ENCODE measurements around the gene CHRNA4. TPM values are rescaled to one million over a fixed set of nuclear protein-coding genes. Genes with fewer than 3 reads are reported as not detected.

Gene CHRNA4
- total and polyA plus RNA-seq, 10 of the 15 experiments (the other 5 are each of a cell fraction or from before 2014, with no cell fraction given), result 0.04 to 0.41 (median 0.06) TPM; not detected in 5

DNA sequence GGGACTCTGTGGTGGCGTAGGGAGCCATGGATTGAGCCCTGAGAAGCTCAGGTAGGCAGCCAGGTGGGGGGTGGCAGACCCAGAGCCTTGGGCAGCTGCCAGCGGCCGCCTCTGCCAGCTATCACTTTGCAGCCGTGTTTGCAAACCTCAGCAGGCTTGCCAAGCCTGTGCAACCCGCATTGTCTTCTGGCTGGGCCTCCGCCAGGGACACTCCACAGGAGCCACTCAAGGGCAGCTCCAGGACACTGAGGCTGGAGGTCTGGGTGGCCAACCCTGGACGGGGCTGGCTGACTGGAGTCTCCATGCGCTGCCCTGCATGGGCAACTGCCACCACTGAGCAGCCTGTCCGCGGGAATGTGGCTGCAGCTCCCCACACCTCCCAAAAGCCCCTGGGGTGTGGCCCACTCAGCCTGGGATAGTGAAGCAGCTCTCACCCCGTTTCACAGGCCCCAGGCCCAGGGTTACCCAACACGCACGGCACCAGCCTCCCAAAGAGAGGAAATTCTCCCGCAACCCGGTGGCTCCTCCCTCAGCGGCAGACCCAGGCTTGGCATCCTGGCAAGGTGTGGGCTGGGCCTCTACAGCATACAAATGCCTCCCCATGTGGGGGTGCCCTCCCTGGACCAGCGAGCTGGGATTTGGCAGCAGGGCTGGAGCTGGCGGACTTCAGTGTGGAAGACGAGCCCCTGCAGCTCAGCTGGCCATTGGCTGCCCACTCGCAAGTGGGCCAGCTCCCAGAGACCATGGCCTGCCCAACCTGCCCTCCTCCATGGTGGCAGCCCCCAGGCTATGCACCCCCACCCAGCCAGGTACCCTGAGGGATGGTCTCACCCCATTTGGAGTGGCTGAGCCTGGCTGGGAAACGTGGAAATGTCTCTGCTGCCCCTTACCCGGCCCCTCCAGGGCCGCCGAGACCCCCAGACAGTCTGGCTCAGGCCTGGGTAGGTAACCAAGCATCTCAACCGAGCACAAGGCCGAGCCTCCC lies 2.9 kb downstream of the CHRNA4 start (continued):
- no peak for TF ChIP-seq CTCF (IDR thresholded peaks at IDR 0.05 in 2 of 3, conservative IDR thresholded peaks at IDR 0.05 in 1 of 3; ENCODE audit: control insufficient read depth in 2 of 3, extremely low read depth in 1 of 3, insufficient read depth in 1 of 3, low read depth in 3 of 3, low read length in 3 of 3)
- no peak for TF ChIP-seq POLR2AphosphoS2 (IDR thresholded peaks at IDR 0.05; ENCODE audit: low read depth, low read length)
- TF ChIP-seq BRCA1 (IDR thresholded peaks at IDR 0.05; ENCODE audit: low read depth, low read length), result no peak
- no peak for TF ChIP-seq ZBTB33 (IDR thresholded peaks at IDR 0.05)
- no peak for TF ChIP-seq MTA2 (IDR thresholded peaks at IDR 0.05; ENCODE audit: low read depth)
- no peak for TF ChIP-seq IRF4 (IDR thresholded peaks at IDR 0.05; ENCODE audit: low read depth, low read length)
- TF ChIP-seq FOXM1 (IDR thresholded peaks at IDR 0.05; ENCODE audit: low read depth, low read length), result no peak
- TF ChIP-seq IRF5 (IDR thresholded peaks at IDR 0.05; ENCODE audit: borderline replicate concordance), result no peak
